Raji (cell line): ENCODE results near the gene XXYLT1.

ENCODE experiments used
- POLR2A ChIP-seq: IDR thresholded peaks from 2 replicates; pipeline ENCODE4 v1.6.1; 2011; ENCODE audit warnings: low read depth, low read length, control low read depth; ENCODE audit not compliant: insufficient read depth

The XXYLT1 gene

GRCh38 chr3:195073866-195074860 lies 196.8 kb downstream of the XXYLT1 start:
- no peak for TF ChIP-seq POLR2A

- no peak for TF ChIP-seq POLR2A
Measured at GRCh38 chr3:195072916-195073564, 197.9 kb downstream of the XXYLT1 start.

GRCh38 chr3:195071916-195072820 lies 198.8 kb downstream of the XXYLT1 start:
- no peak for TF ChIP-seq POLR2A

GRCh38 chr3:195071011-195071728 lies 199.8 kb downstream of the XXYLT1 start:
- no peak for TF ChIP-seq POLR2A

GRCh38 chr3:195070336-195070735 lies 200.6 kb downstream of the XXYLT1 start:
- TF ChIP-seq POLR2A: no peak

GRCh38 chr3:195069501-195070251 lies 201.3 kb downstream of the XXYLT1 start:
- TF ChIP-seq POLR2A: no peak

GRCh38 chr3:195068084-195069080 lies 202.6 kb downstream of the XXYLT1 start:
- no peak for TF ChIP-seq POLR2A

GRCh38 chr3:195066441-195066841 lies 204.5 kb downstream of the XXYLT1 start:
- no peak for TF ChIP-seq POLR2A

GRCh38 chr3:195065864-195066185 lies 205.1 kb downstream of the XXYLT1 start:
- TF ChIP-seq POLR2A: no peak

- TF ChIP-seq POLR2A: no peak
Measured at GRCh38 chr3:195065142-195065863, 205.7 kb downstream of the XXYLT1 start.

GRCh38 chr3:195064300-195064931 lies 206.5 kb downstream of the XXYLT1 start:
- TF ChIP-seq POLR2A: no peak

- TF ChIP-seq POLR2A: no peak
Measured at GRCh38 chr3:195063581-195064193, 207.3 kb downstream of the XXYLT1 start.
